ENCODE results near the gene DAPK1.
"Not testable (repeated sequence)": the region's sequence is repeated elsewhere in the genome, so short reads cannot be mapped to it uniquely, and the experiment has no call there.

Gene DAPK1

GRCh38 chr9:87481890-87482855 lies 15.5 kb upstream of the DAPK1 start:
- H3K4me3 Mint-ChIP-seq = no peak overlapping the region
- ATAC-seq (replicated peaks) (no peak), DNase-seq (no peak)
- H3K4me1 Mint-ChIP-seq = peaks cover 13 to 22% of the 10 kb centered on the region in 2 donors
- H3K27ac Mint-ChIP-seq = no peak overlapping the region
- H3K9me3 Mint-ChIP-seq = no peaks in the 10 kb centered on the region
- H3K27me3 Mint-ChIP-seq = no peaks in the 10 kb centered on the region
- H3K36me3 Mint-ChIP-seq = no peaks in the 10 kb centered on the region

GRCh38 chr9:87490225-87490624 lies 7.4 kb upstream of the DAPK1 start:
- Mint-ChIP-seq H3K27ac (no peak overlapping the region), H3K4me1 (no peaks in the 10 kb centered on the region), H3K36me3 (no peaks in the 10 kb centered on the region), H3K4me3 (no peak overlapping the region), H3K27me3 (peaks cover 12 to 14% of the 10 kb centered on the region in 2 donors), H3K9me3 (no peaks in the 10 kb centered on the region)
- ATAC-seq (replicated peaks) = no peak
- no peak for DNase-seq

GRCh38 chr9:87490907-87491306 lies 6.8 kb upstream of the DAPK1 start:
- no peaks in the 10 kb centered on the region for H3K36me3 Mint-ChIP-seq
- H3K27me3 Mint-ChIP-seq = peaks cover 17 to 20% of the 10 kb centered on the region in 2 donors
- DNase-seq (no peak), ATAC-seq (replicated peaks) (no peak)
- peaks cover 0 to 3% of the 10 kb centered on the region in 2 donors for H3K4me1 Mint-ChIP-seq
- no peaks in the 10 kb centered on the region for H3K9me3 Mint-ChIP-seq
- no peak overlapping the region for H3K27ac Mint-ChIP-seq
- H3K4me3 Mint-ChIP-seq = no peak overlapping the region

- H3K4me1 Mint-ChIP-seq = peaks cover 0 to 3% of the 10 kb centered on the region in 2 donors
- peaks cover 17 to 26% of the 10 kb centered on the region in 2 donors for H3K27me3 Mint-ChIP-seq
- no peaks in the 10 kb centered on the region for H3K9me3 Mint-ChIP-seq
Measured at GRCh38 chr9:87491523-87491922, 6.1 kb upstream of the DAPK1 start.

GRCh38 chr9:87492642-87493041 lies 5.0 kb upstream of the DAPK1 start:
- Mint-ChIP-seq H3K36me3 (no peaks in the 10 kb centered on the region), H3K4me3 (no peak overlapping the region), H3K4me1 (peaks cover 3 to 4% of the 10 kb centered on the region in 2 donors), H3K27ac (no peak overlapping the region), H3K9me3 (no peaks in the 10 kb centered on the region), H3K27me3 (peaks cover 23 to 33% of the 10 kb centered on the region in 2 donors)
- DNase-seq = no peak
- ATAC-seq (replicated peaks) = no peak

More at GRCh38 chr9:87491523-87491922, 6.1 kb upstream of the DAPK1 start:
- DNase-seq (no peak), ATAC-seq (replicated peaks) (no peak)
- Mint-ChIP-seq H3K36me3 (no peaks in the 10 kb centered on the region), H3K4me3 (no peak overlapping the region), H3K27ac (no peak overlapping the region)

GRCh38 chr9:87494970-87495471 lies 2.6 kb upstream of the DAPK1 start:
- peaks cover 8 to 15% of the 10 kb centered on the region in 2 donors for H3K4me1 Mint-ChIP-seq
- H3K27me3 Mint-ChIP-seq = peaks cover 39 to 52% of the 10 kb centered on the region in 2 donors
- no peak for DNase-seq
- no peaks in the 10 kb centered on the region for H3K36me3 Mint-ChIP-seq
- no peak overlapping the region for H3K4me3 Mint-ChIP-seq
- no peaks in the 10 kb centered on the region for H3K9me3 Mint-ChIP-seq
- H3K27ac Mint-ChIP-seq = no peak overlapping the region
- ATAC-seq (replicated peaks) = peak; percentile 33 to 43

- DNase-seq (no peak), ATAC-seq (replicated peaks) (no peak)
- Mint-ChIP-seq H3K27ac (peak overlapping the region; percentile 63), H3K27me3 (peaks cover 38 to 53% of the 10 kb centered on the region in 2 donors), H3K36me3 (no peaks in the 10 kb centered on the region), H3K9me3 (no peaks in the 10 kb centered on the region), H3K4me3 (peak overlapping the region; percentile 59 to 64), H3K4me1 (peaks cover 8 to 15% of the 10 kb centered on the region in 2 donors)
Measured at GRCh38 chr9:87497080-87497603, 525 bp upstream of the DAPK1 start.

GRCh38 chr9:87498046-87498810 lies 561 bp downstream of the DAPK1 start:
- DNase-seq (no peak), ATAC-seq (replicated peaks) (peak in 1 of 2 donors; percentile 21)
- Mint-ChIP-seq H3K27ac (no peak overlapping the region), H3K4me1 (peaks cover 12 to 15% of the 10 kb centered on the region in 2 donors), H3K36me3 (no peaks in the 10 kb centered on the region), H3K27me3 (peaks cover 35 to 49% of the 10 kb centered on the region in 2 donors), H3K4me3 (peak overlapping the region; percentile 52 to 54), H3K9me3 (no peaks in the 10 kb centered on the region)

- Mint-ChIP-seq H3K36me3 (no peaks in the 10 kb centered on the region), H3K4me1 (peaks cover 12 to 15% of the 10 kb centered on the region in 2 donors), H3K27me3 (peaks cover 38 to 49% of the 10 kb centered on the region in 2 donors), H3K27ac (peak overlapping the region; percentile 79), H3K9me3 (no peaks in the 10 kb centered on the region), H3K4me3 (peak overlapping the region; percentile 54 to 62)
- no peak for ATAC-seq (replicated peaks)
- DNase-seq = no peak
Measured at GRCh38 chr9:87498811-87499360, 1.2 kb downstream of the DAPK1 start.

GRCh38 chr9:87499424-87500017 lies 1.9 kb downstream of the DAPK1 start:
- H3K4me3 Mint-ChIP-seq = no peak overlapping the region
- DNase-seq (no peak), ATAC-seq (replicated peaks) (no peak)
- H3K27me3 Mint-ChIP-seq = peaks cover 38 to 49% of the 10 kb centered on the region in 2 donors
- H3K4me1 Mint-ChIP-seq = peaks cover 12 to 15% of the 10 kb centered on the region in 2 donors
- H3K36me3 Mint-ChIP-seq = no peaks in the 10 kb centered on the region
- H3K27ac Mint-ChIP-seq = peak overlapping the region; percentile 31
- no peaks in the 10 kb centered on the region for H3K9me3 Mint-ChIP-seq

GRCh38 chr9:87500491-87501270 lies 3.0 kb downstream of the DAPK1 start:
- Mint-ChIP-seq H3K4me3 (no peak overlapping the region), H3K36me3 (no peaks in the 10 kb centered on the region), H3K27me3 (peaks cover 35 to 45% of the 10 kb centered on the region in 2 donors), H3K27ac (no peak overlapping the region), H3K9me3 (no peaks in the 10 kb centered on the region), H3K4me1 (peaks cover 11 to 15% of the 10 kb centered on the region in 2 donors)
- no peak for DNase-seq
- no peak for ATAC-seq (replicated peaks)

GRCh38 chr9:87501271-87501656 lies 3.6 kb downstream of the DAPK1 start:
- H3K27ac Mint-ChIP-seq; ATAC-seq (replicated peaks); H3K4me3 Mint-ChIP-seq; H3K36me3 Mint-ChIP-seq; H3K9me3 Mint-ChIP-seq; DNase-seq: not testable (repeated sequence)
- Mint-ChIP-seq H3K4me1 (peaks cover 10 to 15% of the 10 kb centered on the region in 2 donors), H3K27me3 (peaks cover 33 to 39% of the 10 kb centered on the region in 2 donors)

- Mint-ChIP-seq H3K4me3 (no peak overlapping the region), H3K27ac (no peak overlapping the region), H3K36me3 (no peaks in the 10 kb centered on the region), H3K9me3 (no peaks in the 10 kb centered on the region), H3K4me1 (peaks cover 10 to 15% of the 10 kb centered on the region in 2 donors), H3K27me3 (peaks cover 33 to 36% of the 10 kb centered on the region in 2 donors)
- ATAC-seq (replicated peaks) (no peak), DNase-seq (no peak)
Measured at GRCh38 chr9:87501806-87502205, 4.1 kb downstream of the DAPK1 start.

Data from stimulated activated naive B cell treated with anti-CD40 and anti-IgM and Interleukin-4, amounts not matched to agents 10 μg/mL and 1 μg/mL and 100 μg/mL, for 72 hours (primary cell).